HG03565 (cell line): ENCODE results near the gene PTGER2.

Experiments used
- ATAC-seq: cut with Tn5 transposase; IDR thresholded peaks from one replicate; pipeline ENCODE4 v1.9.1; 2021; ENCODE audit warnings: mild to moderate bottlenecking, moderate library complexity; ENCODE audit not compliant: unreplicated experiment

PTGER2 gene

GRCh38 chr14:52313903-52314594 is at the start of gene PTGER2:
TSS of gene PTGER2 (plus strand) at chr14:52314312. CDS start at chr14:52314549, 237 bp downstream.
- ATAC-seq, result no peak

GRCh38 chr14:52265253-52265652 is 48.9 kb upstream of the PTGER2 start:
- no peak for ATAC-seq

- ATAC-seq, result no peak
Measured at GRCh38 chr14:52266179-52266578, 47.9 kb upstream of the PTGER2 start.

- no peak for ATAC-seq
Measured at GRCh38 chr14:52266782-52267181, 47.3 kb upstream of the PTGER2 start.

GRCh38 chr14:52267501-52268278 is 46.4 kb upstream of the PTGER2 start, which contains the start of gene PTGDR:
TSS of gene PTGDR (plus strand) at chr14:52267698. CDS start at chr14:52267815, 117 bp downstream.
- ATAC-seq, result no peak

- ATAC-seq, result no peak
Measured at GRCh38 chr14:52268279-52269061, 45.6 kb upstream of the PTGER2 start.

GRCh38 chr14:52269100-52269499 is 45.0 kb upstream of the PTGER2 start:
- no peak for ATAC-seq

GRCh38 chr14:52269982-52270381 is 44.1 kb upstream of the PTGER2 start:
- ATAC-seq, result no peak

GRCh38 chr14:52271538-52271937 is 42.6 kb upstream of the PTGER2 start:
- no peak for ATAC-seq

GRCh38 chr14:52272375-52272774 is 41.7 kb upstream of the PTGER2 start:
- no peak for ATAC-seq

GRCh38 chr14:52275372-52275771 is 38.7 kb upstream of the PTGER2 start:
- ATAC-seq, result no peak

- no peak for ATAC-seq
Measured at GRCh38 chr14:52277552-52277951, 36.6 kb upstream of the PTGER2 start.

GRCh38 chr14:52279408-52279807 is 34.7 kb upstream of the PTGER2 start:
- ATAC-seq, result no peak

- ATAC-seq, result no peak
Measured at GRCh38 chr14:52283099-52283498, 31.0 kb upstream of the PTGER2 start.

- no peak for ATAC-seq
Measured at GRCh38 chr14:52286661-52287649, 27.2 kb upstream of the PTGER2 start.

- ATAC-seq, result no peak
Measured at GRCh38 chr14:52296378-52296777, 17.7 kb upstream of the PTGER2 start.

GRCh38 chr14:52298795-52299194 is 15.3 kb upstream of the PTGER2 start:
- no peak for ATAC-seq

- no peak for ATAC-seq
Measured at GRCh38 chr14:52299692-52300278, 14.3 kb upstream of the PTGER2 start.

GRCh38 chr14:52303236-52303635 is 10.9 kb upstream of the PTGER2 start:
- no peak for ATAC-seq
